Stimulated activated CD4-positive, alpha-beta T cell treated with anti-CD3 and anti-CD28 coated beads, Interleukin-12 subunit alpha, Interleukin-12 subunit beta, amount 100 ng/mL, for 4 hours (primary cell): ENCODE data around the gene GNS.

ENCODE experiments used
- DNase-seq: peaks from one replicate; pipeline ENCODE4 v3.0.0-alpha.2; 2020

The GNS gene

DNA sequence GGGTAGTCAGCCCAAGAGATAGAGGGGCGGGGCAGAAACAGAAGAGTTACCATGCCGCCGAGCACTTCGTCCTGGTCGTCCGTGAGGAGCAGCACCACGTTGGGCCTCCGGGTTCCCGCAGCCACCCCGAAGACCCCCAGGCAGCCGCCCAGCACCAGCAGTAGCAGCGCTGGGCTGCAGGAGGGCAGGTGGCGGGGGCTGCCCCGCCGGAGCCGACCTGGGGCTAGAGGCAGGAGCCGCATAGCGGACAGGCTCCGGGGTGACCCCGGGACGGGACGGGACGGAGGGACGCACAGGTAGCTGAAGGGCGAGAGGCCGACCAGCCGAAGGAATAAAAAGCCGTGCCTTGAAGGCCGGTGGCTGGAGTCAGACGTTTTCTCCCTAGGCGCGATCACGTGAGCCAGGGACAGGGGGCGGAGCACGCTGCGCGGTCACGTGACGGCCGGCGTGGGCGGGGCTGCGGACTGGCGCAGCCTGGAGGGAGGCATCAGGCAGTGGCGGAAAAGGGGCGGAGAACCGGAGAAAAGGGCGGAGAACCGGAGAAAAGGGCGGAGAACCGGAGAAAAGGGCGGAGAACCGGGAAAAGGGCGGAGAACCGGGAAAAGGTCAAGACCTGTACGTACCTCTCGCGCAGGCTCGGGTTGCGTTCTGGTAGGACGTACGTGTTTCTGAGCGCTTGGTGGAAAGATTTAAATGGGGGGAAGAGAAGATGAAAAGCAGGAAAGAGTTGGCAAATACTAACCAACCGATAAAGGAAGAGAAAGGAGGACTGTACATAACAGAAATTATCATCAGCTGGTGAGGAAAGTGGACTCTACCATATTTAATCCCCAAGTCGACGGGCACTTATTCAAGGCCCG is at the start of gene GNS:
Gene GNS, minus strand, starts transcription at position 372 of the 860 bp plus-strand sequence. Its CDS starts 130 bp downstream, at position 242.
- DNase-seq = peak; percentile 98

- DNase-seq = no peak
Observed at GRCh38 chr12:64808110-64808509, 48.9 kb upstream of the GNS start.

- no peak for DNase-seq
Observed at GRCh38 chr12:64806593-64807460, 47.6 kb upstream of the GNS start.

GRCh38 chr12:64806173-64806572 is 47.0 kb upstream of the GNS start:
- DNase-seq = no peak

DNA sequence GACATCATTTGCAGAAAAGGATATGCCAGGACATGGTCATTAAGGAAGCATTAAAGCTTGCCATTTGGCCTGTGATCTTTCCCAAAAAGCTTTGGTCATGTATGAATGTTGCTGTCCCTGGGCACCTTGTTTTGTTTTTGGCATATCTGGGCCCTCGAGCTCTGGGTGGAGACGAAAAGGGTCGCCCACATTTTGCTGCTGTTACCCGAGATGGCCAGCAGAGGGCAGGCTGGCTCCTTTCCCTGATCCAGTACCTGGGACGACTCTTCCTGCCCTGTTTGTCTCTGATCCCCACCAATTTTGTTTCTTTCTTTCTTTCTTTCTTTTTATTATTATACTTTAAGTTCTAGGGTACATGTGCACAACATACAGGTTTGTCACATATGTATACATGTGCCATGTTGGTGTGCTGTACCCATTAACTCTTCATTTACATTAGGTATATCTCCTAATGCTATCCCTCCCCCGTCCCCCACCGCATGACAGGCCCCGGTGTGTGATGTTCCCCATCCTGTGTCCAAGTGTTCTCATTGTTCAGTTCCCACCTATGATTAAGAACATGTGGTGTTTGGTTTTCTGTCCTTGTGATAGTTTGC is 43.1 kb upstream of the GNS start:
- peak; percentile 47 for DNase-seq

DNA sequence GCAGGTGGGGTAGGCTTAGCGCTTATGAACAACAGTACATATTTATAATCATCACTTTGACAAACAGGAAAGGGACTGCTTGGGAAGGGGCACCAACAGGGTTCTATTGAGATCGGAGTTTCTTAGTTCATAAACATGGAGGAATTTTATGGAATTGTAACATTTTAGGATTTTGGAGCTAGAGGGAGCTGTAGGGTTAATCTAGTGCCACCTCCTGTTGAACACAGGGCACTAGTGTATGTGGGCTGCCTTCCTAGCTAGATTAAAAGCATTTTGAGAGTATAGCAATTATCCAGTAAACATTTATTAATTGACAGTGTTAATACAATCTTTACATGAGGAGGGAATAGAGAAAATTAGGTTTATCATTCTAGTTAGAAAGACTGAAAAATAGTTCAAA is 42.2 kb upstream of the GNS start:
- DNase-seq = no peak

GRCh38 chr12:64800640-64801039 is 41.4 kb upstream of the GNS start:
- no peak for DNase-seq

- DNase-seq = no peak
Observed at GRCh38 chr12:64798165-64798564, 39.0 kb upstream of the GNS start.

DNA sequence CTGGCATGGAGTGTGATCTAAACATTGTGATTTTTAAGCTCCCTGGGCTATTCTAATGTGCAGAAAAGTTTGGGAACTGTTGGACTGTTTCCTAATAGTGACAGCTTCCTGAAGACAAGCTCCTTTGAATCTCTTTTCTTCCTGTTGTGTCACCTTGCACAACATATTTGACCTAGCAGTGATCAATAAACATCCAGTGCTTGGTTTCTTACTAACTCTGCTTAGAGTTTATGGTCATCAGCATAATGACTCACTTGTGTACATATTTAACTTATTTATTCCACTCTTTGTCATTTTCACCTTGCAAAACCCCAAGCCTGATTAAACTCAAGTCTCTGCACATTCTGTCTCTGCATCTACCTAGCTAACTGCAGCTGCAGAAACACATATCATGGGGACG is 38.0 kb upstream of the GNS start:
- DNase-seq = no peak

DNA sequence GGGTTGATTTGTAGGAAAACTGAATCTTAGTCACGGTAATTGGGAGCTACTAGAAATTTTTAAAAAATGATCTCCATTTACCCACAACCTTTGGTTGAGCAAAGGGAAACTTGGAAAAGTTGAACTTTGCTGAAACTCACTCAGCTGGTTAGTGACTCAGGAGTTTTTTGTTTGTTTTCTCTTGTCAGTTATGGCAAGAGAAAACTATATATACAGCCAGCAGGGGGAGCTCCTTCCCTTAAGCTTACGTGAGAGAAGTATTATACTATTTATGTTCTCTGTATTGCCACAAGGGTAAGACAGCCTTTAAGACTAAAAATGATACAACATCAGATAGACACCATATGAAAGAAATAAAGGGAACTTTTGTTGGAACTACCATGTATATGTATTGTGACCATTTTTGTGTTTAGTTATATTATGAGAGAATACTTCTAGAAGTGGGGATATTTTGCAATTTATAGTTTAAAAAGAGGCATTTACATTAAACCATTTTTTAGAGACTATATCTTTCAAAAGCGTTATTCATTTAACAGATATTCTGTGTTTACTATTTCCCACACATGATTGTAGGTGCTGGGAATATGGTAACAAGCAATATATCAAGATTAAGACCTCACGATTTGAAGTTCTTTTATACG is 37.1 kb upstream of the GNS start:
- peak; percentile 31 for DNase-seq

- DNase-seq = no peak
Observed at GRCh38 chr12:64794305-64794704, 35.1 kb upstream of the GNS start.

GRCh38 chr12:64793610-64794009 is 34.4 kb upstream of the GNS start:
- DNase-seq = no peak

DNA sequence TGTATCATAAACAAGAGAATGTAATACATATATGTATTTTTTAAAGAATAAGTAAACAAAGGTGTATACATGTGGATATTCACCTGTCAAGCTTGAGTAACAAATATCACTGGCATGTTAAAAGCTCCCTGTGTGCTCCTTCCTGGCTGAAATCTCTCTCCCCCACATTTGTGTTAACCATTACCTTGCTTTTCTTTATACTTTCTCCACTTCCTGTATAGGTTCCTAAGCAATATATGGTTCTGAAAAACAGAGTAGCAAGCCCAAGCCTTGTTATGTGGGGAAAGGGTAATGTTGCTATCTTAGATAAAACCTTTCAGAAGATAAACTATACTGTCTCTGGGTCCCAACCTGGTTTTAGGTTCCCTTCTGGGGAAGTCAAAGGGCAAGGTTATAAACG is 32.9 kb upstream of the GNS start:
- no peak for DNase-seq

DNA sequence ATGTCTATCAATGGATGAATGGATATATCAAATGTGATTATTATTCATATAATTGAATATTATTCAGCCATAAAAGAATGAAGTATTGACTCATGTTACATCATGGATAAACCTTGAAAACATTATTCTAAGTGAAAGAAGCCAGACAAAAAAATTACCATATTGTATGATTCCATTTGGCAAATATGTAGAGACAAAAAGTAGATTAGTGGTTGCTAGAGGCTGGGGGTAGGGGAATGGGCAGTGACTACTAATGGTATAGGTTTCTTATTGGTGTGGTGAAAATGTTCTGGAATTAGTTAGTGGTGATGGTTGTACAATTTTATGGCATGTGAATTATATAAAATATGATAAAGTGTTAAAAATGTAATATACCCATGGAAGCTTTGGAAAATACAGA is 31.8 kb upstream of the GNS start:
- no peak for DNase-seq

DNA sequence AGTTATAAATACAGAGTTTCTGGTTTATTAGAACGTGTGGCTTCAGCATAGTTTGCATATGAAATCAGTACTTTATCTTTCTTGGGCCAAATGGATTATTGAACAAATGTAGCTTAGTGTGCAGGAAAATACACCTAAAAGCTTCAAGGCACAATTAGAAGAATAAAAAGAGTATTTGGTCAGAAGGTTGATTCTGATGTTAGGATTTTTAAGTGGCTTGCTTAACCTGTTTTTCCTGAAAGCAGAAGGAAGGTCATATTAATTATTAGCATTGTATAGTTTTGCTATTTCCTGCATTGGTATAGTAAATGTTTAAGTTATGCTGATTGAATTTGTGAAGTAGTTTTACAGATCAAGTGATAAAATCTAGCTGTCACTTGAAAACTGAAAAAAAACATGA is 31.0 kb upstream of the GNS start:
- DNase-seq = no peak

DNA sequence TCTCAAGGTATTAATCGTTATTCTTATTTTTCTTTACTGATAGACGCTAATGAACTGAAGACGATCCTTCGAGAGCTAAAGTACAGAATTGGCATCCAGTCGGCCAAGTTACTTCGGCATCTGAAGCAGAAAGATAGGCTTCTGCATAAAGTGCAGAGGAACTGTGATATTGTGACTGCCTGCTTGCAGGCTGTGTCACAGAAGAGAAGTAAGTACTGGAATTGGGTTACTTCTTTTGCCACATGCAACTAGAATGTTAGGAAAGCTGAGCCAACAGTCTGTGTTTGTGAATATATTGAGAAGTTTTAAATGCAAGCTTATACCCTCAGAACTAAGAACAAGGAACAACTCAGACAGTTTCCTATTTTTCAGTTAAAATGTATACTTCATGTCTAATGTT is 26.6 kb upstream of the GNS start:
- DNase-seq = no peak

- DNase-seq = no peak
Observed at GRCh38 chr12:64782191-64782876, 23.1 kb upstream of the GNS start.

DNA sequence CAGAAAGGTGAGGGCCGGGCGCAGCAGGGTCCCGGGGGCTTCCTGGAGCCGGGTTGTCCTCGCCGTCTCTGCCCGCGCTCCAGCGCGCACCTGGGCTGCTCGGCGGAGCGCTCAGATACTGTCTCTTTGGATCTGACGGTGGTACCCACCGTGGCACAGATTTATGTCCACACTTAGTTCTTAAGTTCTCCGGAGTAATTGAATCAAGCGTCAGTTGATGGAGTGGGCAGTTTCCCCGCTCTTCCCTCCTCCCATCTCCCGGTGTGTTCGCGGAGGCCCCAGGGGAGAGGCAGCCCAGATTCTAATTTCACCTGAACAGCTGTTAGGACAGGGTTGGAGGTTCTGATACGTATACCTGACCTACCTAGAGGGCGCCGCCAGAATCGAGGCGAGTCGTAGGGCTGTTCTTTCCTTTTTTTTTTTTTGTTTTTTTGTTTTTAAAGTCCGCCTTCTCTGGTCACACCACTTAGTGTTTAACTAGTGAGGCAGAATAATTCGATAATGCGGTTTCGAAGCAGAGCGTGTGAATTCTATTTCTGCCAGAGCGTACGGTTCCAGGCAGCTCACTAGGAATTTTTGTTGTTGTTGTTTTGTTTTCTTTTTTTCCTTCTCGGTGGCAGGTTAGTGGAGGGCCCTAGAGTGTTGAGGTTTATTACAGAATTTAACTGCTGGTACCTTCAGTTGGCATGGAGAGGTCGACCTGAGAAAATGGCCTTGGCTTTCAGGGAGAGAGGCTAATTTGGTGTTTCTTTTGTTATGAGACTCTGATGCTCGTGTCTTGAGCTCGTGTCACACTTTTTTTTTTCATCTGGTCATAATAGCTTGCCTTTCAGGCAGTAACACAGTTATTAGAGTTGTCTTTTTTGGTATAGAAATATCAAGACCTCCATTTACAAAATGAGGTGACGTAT is 22.3 kb upstream of the GNS start:
- DNase-seq = no peak

DNA sequence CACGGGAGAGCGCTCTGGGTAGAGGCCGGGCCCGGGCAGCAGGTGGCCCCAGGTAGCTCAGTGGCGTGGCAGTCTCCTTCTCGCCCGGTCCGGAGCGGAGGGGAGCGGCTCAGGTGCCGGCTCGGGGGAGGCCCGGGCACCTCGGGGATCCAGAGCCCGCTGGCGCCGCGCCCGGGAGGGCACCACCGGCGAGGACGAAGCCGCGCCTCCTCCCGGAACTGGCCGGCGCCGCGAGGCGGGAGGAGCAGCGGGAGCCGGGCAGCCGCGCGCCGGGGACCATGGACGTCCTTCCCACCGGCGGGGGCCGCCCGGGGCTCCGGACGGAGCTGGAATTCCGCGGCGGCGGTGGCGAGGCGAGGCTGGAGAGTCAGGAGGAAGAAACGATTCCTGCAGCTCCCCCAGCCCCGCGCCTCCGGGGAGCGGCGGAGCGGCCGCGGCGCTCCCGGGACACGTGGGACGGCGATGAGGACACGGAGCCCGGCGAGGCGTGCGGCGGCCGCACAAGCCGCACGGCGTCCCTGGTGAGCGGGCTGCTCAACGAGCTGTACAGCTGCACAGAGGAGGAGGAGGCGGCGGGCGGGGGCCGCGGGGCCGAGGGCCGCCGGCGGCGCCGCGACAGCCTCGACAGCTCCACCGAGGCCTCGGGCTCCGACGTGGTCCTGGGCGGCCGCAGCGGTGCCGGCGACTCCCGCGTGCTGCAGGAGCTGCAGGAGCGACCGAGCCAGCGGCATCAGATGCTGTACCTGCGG is 21.5 kb upstream of the GNS start:
- DNase-seq = peak; percentile 13

DNA sequence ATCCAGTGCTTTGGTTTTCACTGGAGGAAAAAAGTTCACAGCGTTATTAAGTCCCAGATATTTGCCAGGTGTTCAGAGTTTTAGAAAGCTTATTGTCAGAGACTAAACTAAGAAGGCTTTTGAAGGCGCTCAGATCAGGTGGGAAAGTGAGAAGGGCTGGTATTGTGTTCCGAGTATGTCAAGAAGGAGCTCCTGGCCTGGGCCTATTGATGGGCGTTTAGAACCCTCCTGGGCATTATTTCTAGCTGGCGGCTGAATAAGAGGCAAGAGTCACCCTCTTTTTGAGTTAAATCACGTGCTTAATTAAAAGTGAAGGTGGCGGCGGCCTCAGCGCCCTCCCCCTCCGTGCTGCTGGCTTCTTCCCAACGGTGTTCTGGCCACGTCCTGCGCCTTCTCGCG is 20.9 kb upstream of the GNS start:
- no peak for DNase-seq
